H1 (cell line): ENCODE measurements around the gene ASPRV1. TPM values are rescaled to one million over a fixed set of nuclear protein-coding genes. Genes with fewer than 3 reads are reported as not detected.

ENCODE experiments used
- CTCF ChIA-PET: fragments of 300-600 bp; sonication (Branson Sonifier 250); formaldehyde crosslinking; loops from one replicate; lab custom pipeline; 2021; ENCODE audit not compliant: partially characterized antibody; lab: Charles Lee
- POLR2A ChIA-PET: fragments of 300-600 bp; sonication (Branson Sonifier 250); formaldehyde crosslinking; loops from one replicate; lab custom pipeline; 2021; ENCODE audit warnings: inconsistent platforms; ENCODE audit not compliant: partially characterized antibody; lab: Charles Lee
- DNase-seq, 2 experiments: peaks; one replicate each; pipeline versions ENCODE4 v3.0.0 to v3.0.0-alpha.2; 2010 to 2022; ENCODE audit warnings: low spot score in 2 of 2, low read depth in 1 of 2, mixed read lengths in 1 of 2
- FAIRE-seq: peaks from 2 replicates; lab custom pipeline; 2011; peaks lifted over from hg19 to GRCh38; lab: Jason Lieb, UNC
- H2AFZ ChIP-seq: 2 replicates; pipeline ENCODE4 v1.8.1; 2012; ENCODE audit warnings: low read length, inconsistent platforms
- H2AK5ac ChIP-seq: 2 replicates; pipeline ENCODE4 v1.6.1; 2013; ENCODE audit warnings: low read depth, low read length
- H2BK120ac ChIP-seq: replicated peaks from 2 replicates; pipeline ENCODE3; 2013; ENCODE audit warnings: low read depth, low read length, inconsistent platforms
- H2BK12ac ChIP-seq: 2 replicates; pipeline ENCODE4 v1.6.1; 2013; ENCODE audit warnings: low read depth, low read length
- H2BK15ac ChIP-seq: 2 replicates; pipeline ENCODE4 v1.6.1; 2013; ENCODE audit warnings: low read length
- H2BK20ac ChIP-seq: 2 replicates; pipeline ENCODE4 v1.6.1; 2013; ENCODE audit warnings: low read length
- H2BK5ac ChIP-seq: 2 replicates; pipeline ENCODE4 v1.6.1; 2013; ENCODE audit warnings: low read depth, low read length
- H3K14ac ChIP-seq: 2 replicates; pipeline ENCODE4 v1.6.1; 2013; ENCODE audit warnings: inconsistent platforms; ENCODE audit not compliant: insufficient read length
- H3K18ac ChIP-seq: 2 replicates; pipeline ENCODE4 v1.6.1; 2013; ENCODE audit warnings: low read length; ENCODE audit errors: extremely low read depth
- H3K23ac ChIP-seq: 2 replicates; pipeline ENCODE4 v1.6.1; 2013; ENCODE audit warnings: inconsistent platforms; ENCODE audit not compliant: insufficient read length
- H3K23me2 ChIP-seq: 2 replicates; pipeline ENCODE4 v1.6.1; 2013; ENCODE audit warnings: low read depth, low read length
- H3K27ac ChIP-seq: 2 replicates; pipeline ENCODE4 v1.6.1; 2011; ENCODE audit warnings: low read depth, low read length, inconsistent platforms
- H3K27me3 ChIP-seq, 4 experiments: replicated peaks in 1 of 4; 1 replicate in 1 of 4; 2 replicates in 3 of 4; pipeline versions ENCODE4 v1.6.1 to v1.8.1; 2011 to 2013; ENCODE audit warnings: low read length in 3 of 4, mild to moderate bottlenecking in 3 of 4, inconsistent platforms in 2 of 4, mixed read lengths in 2 of 4, moderate library complexity in 1 of 4; ENCODE audit not compliant: control insufficient read depth in 3 of 4, insufficient read depth in 3 of 4; ENCODE audit errors: extremely low read depth in 1 of 4
- H3K36me3 ChIP-seq, 4 experiments: 2 replicates each; pipeline versions ENCODE4 v1.6.1 to v1.8.1; 2011 to 2013; ENCODE audit warnings: mild to moderate bottlenecking in 4 of 4, low read length in 3 of 4, moderate library complexity in 2 of 4, control low read depth in 1 of 4, inconsistent platforms in 1 of 4; ENCODE audit not compliant: insufficient read depth in 4 of 4, control insufficient read depth in 2 of 4
- H3K4ac ChIP-seq: replicated peaks from 2 replicates; pipeline ENCODE3; 2013; ENCODE audit warnings: low read length, low read depth, mixed read lengths, inconsistent platforms; ENCODE audit not compliant: insufficient read length
- H3K4me1 ChIP-seq, 4 experiments: replicated peaks in 1 of 4; 1 replicate in 1 of 4; 2 replicates in 3 of 4; pipeline versions ENCODE4 v1.6.1 to v1.8.1; 2011 to 2013; ENCODE audit warnings: low read length in 3 of 4, inconsistent platforms in 2 of 4, mixed read lengths in 1 of 4; ENCODE audit not compliant: insufficient read depth in 4 of 4, control insufficient read depth in 3 of 4
- H3K4me2 ChIP-seq, 2 experiments: 2 replicates each; pipeline versions ENCODE4 v1.6.1 to v1.8.1; 2011 to 2013; ENCODE audit warnings: low read depth in 2 of 2, low read length in 2 of 2, control low read depth in 1 of 2, inconsistent platforms in 1 of 2, mild to moderate bottlenecking in 1 of 2; ENCODE audit not compliant: insufficient read depth in 1 of 2
- H3K4me3 ChIP-seq, 4 experiments: fragments of 200-600, 300-600 bp in 1 of 4; sonication (generic), shearing (Covaris generic), sonication (Bioruptor Twin) in 1 of 4; 2 replicates each; pipeline versions ENCODE4 v1.5.1 to v1.8.1; 2011 to 2016; ENCODE audit warnings: low read length in 4 of 4, low read depth in 3 of 4, control low read depth in 2 of 4, inconsistent platforms in 2 of 4, mild to moderate bottlenecking in 2 of 4, mixed read lengths in 1 of 4, moderate library complexity in 1 of 4; ENCODE audit not compliant: insufficient read depth in 2 of 4; ENCODE audit errors: extremely low read depth in 1 of 4
- H3K56ac ChIP-seq: replicated peaks from 2 replicates; pipeline ENCODE3; 2013; ENCODE audit warnings: low read depth, mild to moderate bottlenecking, mixed read lengths, low read length, inconsistent platforms; ENCODE audit not compliant: insufficient read length
- H3K79me1 ChIP-seq: 2 replicates; pipeline ENCODE4 v1.6.1; 2013; ENCODE audit warnings: low read depth, low read length, control low read depth
- H3K79me2 ChIP-seq, 2 experiments: 2 replicates each; pipeline versions ENCODE4 v1.6.1 to v1.8.1; 2012 to 2013; ENCODE audit warnings: low read length in 2 of 2, mild to moderate bottlenecking in 2 of 2, inconsistent platforms in 1 of 2; ENCODE audit not compliant: insufficient read depth in 2 of 2, control insufficient read depth in 1 of 2
- H3K9ac ChIP-seq, 4 experiments: replicated peaks in 1 of 4; 1 replicate in 1 of 4; 2 replicates in 3 of 4; pipeline versions ENCODE4 v1.6.1 to v1.8.1; 2011 to 2013; ENCODE audit warnings: low read depth in 3 of 4, low read length in 3 of 4, control low read depth in 2 of 4, mild to moderate bottlenecking in 2 of 4, moderate library complexity in 2 of 4, inconsistent platforms in 1 of 4; ENCODE audit errors: extremely low read depth in 1 of 4
- H3K9me3 ChIP-seq, 2 experiments: 2 replicates each; pipeline versions ENCODE4 v1.6.1 to v1.8.1; 2012 to 2013; ENCODE audit warnings: mild to moderate bottlenecking in 2 of 2, moderate library complexity in 2 of 2, control low read depth in 1 of 2, inconsistent platforms in 1 of 2, low read depth in 1 of 2, low read length in 1 of 2, mixed read lengths in 1 of 2; ENCODE audit not compliant: insufficient read depth in 2 of 2
- H4K20me1 ChIP-seq, 2 experiments: replicated peaks in 1 of 2; 2 replicates each; pipeline versions ENCODE3 to v1.8.1; 2011 to 2013; ENCODE audit warnings: inconsistent platforms in 2 of 2, low read length in 2 of 2, mild to moderate bottlenecking in 1 of 2; ENCODE audit not compliant: insufficient read depth in 2 of 2, control insufficient read depth in 1 of 2
- H4K5ac ChIP-seq: 2 replicates; pipeline ENCODE4 v1.6.1; 2013; ENCODE audit warnings: low read length, low read depth, mixed read lengths, inconsistent platforms; ENCODE audit not compliant: insufficient read length
- H4K8ac ChIP-seq: 2 replicates; pipeline ENCODE4 v1.8.0; 2013; ENCODE audit warnings: mild to moderate bottlenecking, moderate library complexity, low read length, inconsistent platforms; ENCODE audit not compliant: insufficient read depth; ENCODE audit errors: extremely low read depth
- H4K91ac ChIP-seq: replicated peaks from 2 replicates; pipeline ENCODE3; 2013; ENCODE audit warnings: low read length, mixed read lengths, inconsistent platforms; ENCODE audit not compliant: insufficient read length
- BRCA1 ChIP-seq: IDR thresholded peaks from 2 replicates; pipeline ENCODE4 v1.6.1; 2012; ENCODE audit warnings: low read depth, low read length, improper control_type of control experiment
- CREB1 ChIP-seq: IDR thresholded peaks from 2 replicates; pipeline ENCODE4 v1.6.1; 2012; ENCODE audit warnings: inconsistent platforms
- GABPA ChIP-seq: IDR thresholded peaks from 2 replicates; pipeline ENCODE4 v1.6.1; 2011; ENCODE audit warnings: mild to moderate bottlenecking, low read length, moderate library complexity, borderline replicate concordance; ENCODE audit not compliant: insufficient read depth
- GTF2F1 ChIP-seq: IDR thresholded peaks from 2 replicates; pipeline ENCODE4 v1.6.1; 2012; ENCODE audit warnings: low read depth, low read length, improper control_type of control experiment, borderline replicate concordance
- KDM5A ChIP-seq: fragments of 200-600 bp; IDR thresholded peaks from 2 replicates; pipeline ENCODE4 v1.7.1; 2012; ENCODE audit warnings: mild to moderate bottlenecking, low read length, inconsistent platforms, mixed read lengths
- PHF8 ChIP-seq: fragments of 200-600 bp; sonication (generic); conservative IDR thresholded peaks from 2 replicates; pipeline ENCODE4 v1.7.1; 2012; ENCODE audit warnings: low read depth, mild to moderate bottlenecking, inconsistent platforms, low read length, moderate library complexity
- SIN3A ChIP-seq, 2 experiments: IDR thresholded peaks in 1 of 2; conservative IDR thresholded peaks in 1 of 2; 2 replicates each; pipeline ENCODE4 v1.6.1; 2011 to 2012; ENCODE audit warnings: low read length in 2 of 2, improper control_type of control experiment in 1 of 2, low read depth in 1 of 2, mild to moderate bottlenecking in 1 of 2
- SIRT6 ChIP-seq: IDR thresholded peaks from one replicate; pipeline ENCODE4 v1.7.1; 2012; ENCODE audit warnings: low read length, inconsistent platforms
- TBP ChIP-seq: IDR thresholded peaks from 2 replicates; pipeline ENCODE4 v1.6.1; 2011; ENCODE audit warnings: low read depth, low read length, improper control_type of control experiment
- TEAD4 ChIP-seq: IDR thresholded peaks from 2 replicates; pipeline ENCODE4 v1.6.1; 2012; ENCODE audit warnings: low read depth, low read length, inconsistent platforms, mixed read lengths
- WGBS, 2 experiments: shearing (Covaris generic) in 1 of 2; methylation state at CpG; one replicate each; pipeline versions ENCODE4 v1.1.6 to v1.1.7; 2013 to 2015; ENCODE audit warnings: low lambda C conversion rate in 2 of 2, mixed read lengths in 2 of 2, inconsistent platforms in 1 of 2, low coverage in 1 of 2, missing lambda C conversion rate in 1 of 2; ENCODE audit not compliant: insufficient replicate concordance in 2 of 2, insufficient coverage in 1 of 2, insufficient read length in 1 of 2; ENCODE audit errors: extremely low coverage in 1 of 2, missing lambda C conversion rate in 1 of 2; 5-methylcytosine and 5-hydroxymethylcytosine counted together
- polyA plus RNA-seq, 7 experiments: library from polyadenylated mRNA; depleted of rRNA in 3 of 7; stranded (reverse) in 5 of 7; unstranded in 2 of 7; fragments of >200 nt in 5 of 7; fragments of 200-250 nt in 2 of 7; gene quantifications; 1 replicate in 5 of 7; 2 replicates in 1 of 7; 4 replicates in 1 of 7; pipeline versions ENCODE4 v1.2.1 to v1.2.3, GENCODE V29; 2011 to 2013; ENCODE audit warnings: missing spikeins in 2 of 7, mixed read lengths in 2 of 7
- total RNA-seq: library from RNA; stranded (reverse); fragmentation: NEBNext Ultra II Directional; extraction: Animal tissue kit (Norgen Biotek cat#: 25700); gene quantifications from 2 replicates; pipeline ENCODE4 v1.2.1, GENCODE V29; 2021
- TF ChIP-seq, protein P1 (sequence below): IDR thresholded peaks from 2 replicates; pipeline ENCODE4 v1.6.1; 2012; ENCODE audit warnings: inconsistent platforms
- TF ChIP-seq, protein P2 (sequence below): IDR thresholded peaks from 2 replicates; pipeline ENCODE4 v1.6.1; 2011; ENCODE audit warnings: low read length, improper control_type of control experiment

ASPRV1 gene
- total and polyA plus RNA-seq, 2 of the 8 experiments (the other 6 are each of a cell fraction or from before 2014, with no cell fraction given): 0.59 to 0.95 TPM

DNA sequence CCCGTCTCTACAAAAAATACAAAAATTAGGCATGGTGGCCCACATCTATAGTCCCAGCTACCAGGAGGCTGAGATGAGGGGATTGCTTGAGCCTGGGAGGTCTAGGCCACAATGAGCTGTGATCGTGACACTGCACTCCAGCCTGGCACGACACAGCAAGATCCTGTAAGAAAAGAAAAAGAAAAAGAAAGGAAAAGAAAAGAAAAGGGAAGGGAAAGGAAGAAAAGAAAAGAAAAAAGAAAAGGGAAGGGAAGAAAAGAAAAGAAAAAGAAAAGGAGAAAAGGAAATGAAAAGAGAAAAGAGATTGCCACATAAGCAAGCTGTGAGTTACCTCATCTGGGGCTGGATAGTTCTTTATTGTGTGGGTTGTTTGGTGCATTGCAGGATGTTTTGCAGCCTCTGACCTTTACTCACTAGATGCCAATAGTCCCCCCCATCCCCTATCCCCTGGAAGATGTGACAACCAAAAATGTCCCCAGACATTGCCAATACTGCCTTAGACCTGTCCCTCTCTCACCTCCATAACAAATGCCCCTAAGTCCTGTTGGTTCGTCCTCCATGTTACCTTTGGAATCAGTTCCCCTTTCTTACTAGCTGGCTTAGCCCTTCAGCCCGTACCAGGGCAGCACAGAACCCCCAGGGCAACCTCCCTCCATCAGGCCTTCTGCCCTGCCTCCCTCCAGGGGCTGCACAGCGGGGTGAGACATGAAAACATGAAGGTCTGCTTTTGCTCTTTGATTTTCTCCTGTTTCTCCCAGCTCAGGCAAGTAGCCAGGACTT, 8.9 kb downstream of the ASPRV1 start:
- H2BK20ac ChIP-seq: no peak overlapping the region
- TF ChIP-seq TEAD4 (no peak), SIRT6 (no peak), KDM5A (no peak), GTF2F1 (no peak), SIN3A (conservative IDR thresholded peaks at IDR 0.05 in 1 of 2, IDR thresholded peaks at IDR 0.05 in 1 of 2; ENCODE audit: low read depth in 1 of 2, low read length in 2 of 2) (no peak), TBP (no peak), CREB1 (no peak), GABPA (no peak), BRCA1 (no peak), PHF8 (no peak)
- TF ChIP-seq, protein P1, sequence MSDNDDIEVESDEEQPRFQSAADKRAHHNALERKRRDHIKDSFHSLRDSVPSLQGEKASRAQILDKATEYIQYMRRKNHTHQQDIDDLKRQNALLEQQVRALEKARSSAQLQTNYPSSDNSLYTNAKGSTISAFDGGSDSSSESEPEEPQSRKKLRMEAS: no peak
- TF ChIP-seq, protein P2, sequence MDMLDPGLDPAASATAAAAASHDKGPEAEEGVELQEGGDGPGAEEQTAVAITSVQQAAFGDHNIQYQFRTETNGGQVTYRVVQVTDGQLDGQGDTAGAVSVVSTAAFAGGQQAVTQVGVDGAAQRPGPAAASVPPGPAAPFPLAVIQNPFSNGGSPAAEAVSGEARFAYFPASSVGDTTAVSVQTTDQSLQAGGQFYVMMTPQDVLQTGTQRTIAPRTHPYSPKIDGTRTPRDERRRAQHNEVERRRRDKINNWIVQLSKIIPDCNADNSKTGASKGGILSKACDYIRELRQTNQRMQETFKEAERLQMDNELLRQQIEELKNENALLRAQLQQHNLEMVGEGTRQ: no peak

More for the DNA sequence above, 8.9 kb downstream of the ASPRV1 start:
- Histone ChIP-seq H2BK15ac (no peak overlapping the region), H3K27me3 (no peaks in the 10 kb centered on the region), H3K27ac (no peak overlapping the region), H3K9ac (no peak overlapping the region), H4K91ac (no peak overlapping the region), H3K4ac (no peak overlapping the region), H2AFZ (no peak overlapping the region), H3K9me3 (no peaks in the 10 kb centered on the region), H2BK5ac (no peak overlapping the region), H3K14ac (no peak overlapping the region), H3K23me2 (no peaks in the 10 kb centered on the region), H2BK120ac (no peak overlapping the region), H3K18ac (no peak overlapping the region), H4K8ac (no peak overlapping the region; the same call in 1 of the 2 replicates), H4K20me1 (no peaks in the 10 kb centered on the region), H3K23ac (no peak overlapping the region), H3K56ac (no peak overlapping the region), H4K5ac (no peak overlapping the region), H2BK12ac (no peak overlapping the region), H3K79me2 (no peaks in the 10 kb centered on the region), H3K4me2 (no peak overlapping the region), H3K79me1 (no peaks in the 10 kb centered on the region), H3K36me3 (no peaks in the 10 kb centered on the region), H2AK5ac (no peak overlapping the region), H3K4me3 (no peak overlapping the region), H3K4me1 (no peaks in the 10 kb centered on the region; a peak in 1 of 7 replicates)
- 90% methylated on average over 6 of the region's 6 CpGs; no CpG with 5 or more reads in 1 of the 2 experiments for WGBS, 2 experiments
- FAIRE-seq (no peak), DNase-seq (no peak)
- ChIA-PET CTCF (interaction anchor here (1.1 to 1.3 kb wide), 2 partner anchors 15 to 36 kb away, joined by 3 to 4 read pairs; no protein-coding TSS in a partner anchor), POLR2A (interaction anchor here (0.6 to 1.1 kb wide), 3 partner anchors 11 to 130 kb away, joined by 3 to 5 read pairs (median 3); no protein-coding TSS in a partner anchor)
